GM12878 (cell line): ENCODE data around the gene AEBP2.
"Not testable (repeated sequence)": the region's sequence is repeated elsewhere in the genome, so short reads cannot be mapped to it uniquely, and the experiment has no call there.

Experiments used
- BCL3 ChIP-seq: IDR thresholded peaks from 2 replicates; pipeline ENCODE4 v1.6.1; 2011; ENCODE audit warnings: borderline replicate concordance, low read depth, mild to moderate bottlenecking, moderate library complexity, low read length; ENCODE audit not compliant: insufficient read depth, poor library complexity, severe bottlenecking
- BRCA1 ChIP-seq: IDR thresholded peaks from 2 replicates; pipeline ENCODE4 v1.6.1; 2011; ENCODE audit warnings: low read depth, low read length, improper control_type of control experiment
- CBX5 ChIP-seq: sonication (generic); IDR thresholded peaks from 2 replicates; pipeline ENCODE4 v1.6.1; 2016; ENCODE audit warnings: low read depth, moderate library complexity, mild to moderate bottlenecking, inconsistent platforms
- CHD2 ChIP-seq: IDR thresholded peaks from 2 replicates; pipeline ENCODE4 v1.6.1; 2011; ENCODE audit warnings: low read depth, low read length, improper control_type of control experiment, borderline replicate concordance
- CTCF ChIP-seq, 3 experiments: IDR thresholded peaks in 2 of 3; conservative IDR thresholded peaks in 1 of 3; 2 replicates each; pipeline ENCODE4 v1.5.1; 2011; ENCODE audit warnings: low read depth in 3 of 3, low read length in 3 of 3, mild to moderate bottlenecking in 3 of 3, control low read depth in 2 of 3, moderate library complexity in 2 of 3, inconsistent platforms in 1 of 3, mixed read lengths in 1 of 3; ENCODE audit not compliant: control insufficient read depth in 2 of 3, insufficient read depth in 1 of 3; ENCODE audit errors: extremely low read depth in 1 of 3
- ETV6 ChIP-seq, 2 experiments: fragments of 450-650 bp in 1 of 2; IDR thresholded peaks in 1 of 2; conservative IDR thresholded peaks in 1 of 2; 2 replicates each; pipeline ENCODE4 v1.6.1; 2014; ENCODE audit warnings: antibody characterized with exemption in 1 of 2, borderline replicate concordance in 1 of 2, low read depth in 1 of 2, mild to moderate bottlenecking in 1 of 2, moderate library complexity in 1 of 2
- GATAD2B ChIP-seq: fragments of 450-650 bp; conservative IDR thresholded peaks from 2 replicates; pipeline ENCODE4 v1.6.1; 2017; ENCODE audit warnings: low read depth, mild to moderate bottlenecking, moderate library complexity
- POLR2A ChIP-seq: IDR thresholded peaks from 2 replicates; pipeline ENCODE4 v1.6.1; 2011; ENCODE audit warnings: low read depth, mild to moderate bottlenecking, low read length
- SPI1 ChIP-seq: IDR thresholded peaks from 2 replicates; pipeline ENCODE4 v1.6.1; 2011; ENCODE audit warnings: low read depth, mild to moderate bottlenecking, low read length, moderate library complexity, borderline replicate concordance; ENCODE audit not compliant: insufficient read depth
- ZNF24 ChIP-seq: fragments of 450-650 bp; IDR thresholded peaks from 2 replicates; pipeline ENCODE4 v1.6.1; 2017; ENCODE audit warnings: antibody characterized with exemption, mild to moderate bottlenecking

GRCh38 chr12:19429491-19429890, 9.8 kb upstream of the AEBP2 start:
- TF ChIP-seq GATAD2B; BRCA1; ETV6 (conservative IDR thresholded peaks at IDR 0.05 in 1 of 2, IDR thresholded peaks at IDR 0.05 in 1 of 2; ENCODE audit: borderline replicate concordance in 1 of 2, low read depth in 1 of 2); CHD2; BCL3; POLR2A; SPI1; CTCF (IDR thresholded peaks at IDR 0.05 in 2 of 3, conservative IDR thresholded peaks at IDR 0.05 in 1 of 3; ENCODE audit: control insufficient read depth in 2 of 3, extremely low read depth in 1 of 3, insufficient read depth in 1 of 3, low read depth in 3 of 3, low read length in 3 of 3); CBX5; ZNF24: not testable (repeated sequence)
